GM23248 (cell line): ENCODE measurements around the gene MB21D2. TPM values are rescaled to one million over a fixed set of nuclear protein-coding genes. Genes with fewer than 3 reads are reported as not detected.

Experiments
- DNase-seq: peaks from one replicate; pipeline ENCODE4 v3.0.0-alpha.2; 2015
- H2AFZ ChIP-seq: fragments of 200-600 bp; sonication (generic); 2 replicates; pipeline ENCODE4 v1.6.1; 2016; ENCODE audit warnings: antibody characterized with exemption
- H3F3A ChIP-seq: fragments of 200-600 bp; sonication (generic); 2 replicates; pipeline ENCODE4 v1.6.1; 2016; ENCODE audit warnings: mild to moderate bottlenecking, antibody characterized with exemption, mixed run types; ENCODE audit not compliant: insufficient read depth
- H3K27ac ChIP-seq: fragments of 200-600 bp; sonication (generic); 2 replicates; pipeline ENCODE4 v1.5.1; 2016; ENCODE audit warnings: mild to moderate bottlenecking
- H3K27me3 ChIP-seq: fragments of 200-600 bp; sonication (generic); replicated peaks from 2 replicates; pipeline ENCODE4 v1.6.1; 2016; ENCODE audit warnings: mild to moderate bottlenecking; ENCODE audit not compliant: insufficient read depth
- H3K36me3 ChIP-seq: fragments of 200-600 bp; sonication (generic); 2 replicates; pipeline ENCODE4 v1.6.1; 2016; ENCODE audit warnings: low read depth, mild to moderate bottlenecking
- H3K4me1 ChIP-seq: fragments of 200-600 bp; sonication (generic); 2 replicates; pipeline ENCODE4 v1.6.1; 2016; ENCODE audit warnings: mild to moderate bottlenecking; ENCODE audit not compliant: insufficient read depth
- H3K4me2 ChIP-seq: fragments of 200-600 bp; sonication (generic); one replicate; pipeline ENCODE4 v1.6.1; 2016; ENCODE audit warnings: mild to moderate bottlenecking; ENCODE audit not compliant: unreplicated experiment
- H3K4me3 ChIP-seq: fragments of 200-600 bp; sonication (generic); 2 replicates; pipeline ENCODE4 v1.5.1; 2016; ENCODE audit warnings: mild to moderate bottlenecking
- H3K79me2 ChIP-seq: fragments of 200-600 bp; sonication (generic); 2 replicates; pipeline ENCODE4 v1.6.1; 2016; ENCODE audit warnings: mild to moderate bottlenecking; ENCODE audit not compliant: insufficient read depth
- H3K9ac ChIP-seq: fragments of 200-600 bp; sonication (generic); 2 replicates; pipeline ENCODE4 v1.6.1; 2016; ENCODE audit warnings: mild to moderate bottlenecking
- H3K9me2 ChIP-seq: fragments of 200-600 bp; sonication (generic); 2 replicates; pipeline ENCODE4 v1.6.1; 2016; ENCODE audit warnings: mixed run types, mild to moderate bottlenecking, moderate library complexity; ENCODE audit not compliant: insufficient read depth
- H3K9me3 ChIP-seq: fragments of 200-600 bp; sonication (generic); one replicate; pipeline ENCODE4 v1.6.1; 2017; ENCODE audit warnings: low read depth
- H4K20me1 ChIP-seq: fragments of 200-600 bp; sonication (generic); 2 replicates; pipeline ENCODE4 v1.6.0; 2016; ENCODE audit not compliant: insufficient read depth
- EZH2 ChIP-seq: fragments of 200-600 bp; sonication (generic); IDR thresholded peaks from 2 replicates; pipeline ENCODE4 v1.6.1; 2018; ENCODE audit warnings: antibody characterized with exemption, mild to moderate bottlenecking; ENCODE audit not compliant: insufficient read depth, poor library complexity, severe bottlenecking
- EZH2phosphoT487 ChIP-seq: fragments of 200-600 bp; sonication (generic); IDR thresholded peaks from 2 replicates; pipeline ENCODE4 v1.6.1; 2018; ENCODE audit warnings: antibody characterized with exemption, moderate library complexity, mild to moderate bottlenecking, low read depth; ENCODE audit not compliant: insufficient read depth
- WGBS, 2 experiments: methylation state at CpG; one replicate each; pipeline ENCODE4 v1.1.6; 2015 to 2017; ENCODE audit warnings: low lambda C conversion rate in 2 of 2, low coverage in 1 of 2; ENCODE audit errors: missing lambda C conversion rate in 2 of 2; 5-methylcytosine and 5-hydroxymethylcytosine counted together
- in situ Hi-C: fragments of 300-500 bp; cut with MboI; formaldehyde crosslinking; loops from 2 replicates; pipeline ENCODE4 v1.15.0; 2020
- polyA plus RNA-seq: library from polyadenylated mRNA; unstranded; fragments of >200 nt; fragmentation: Nextera tagmentation; extraction: Ambion mirVana; gene quantifications from 2 replicates; pipeline ENCODE4 v1.2.1, GENCODE V29; 2016
- total RNA-seq: library from RNA; depleted of rRNA; stranded (reverse); fragments of >200 nt; shearing (Covaris generic); gene quantifications from 2 replicates; pipeline ENCODE4 v1.2.3, GENCODE V29; 2014

Gene MB21D2
- total and polyA plus RNA-seq, 2 experiments from 2014 or later, result 10.9 to 26.4 TPM

GRCh38 chr3:192827863-192828594, 89.6 kb downstream of the MB21D2 start:
- in situ Hi-C loops, result no loop called here
- Histone ChIP-seq H3K4me1 (peaks cover 41% of the 10 kb centered on the region), H3K79me2 (peaks cover 84% of the 10 kb centered on the region), H3K9me2 (0 out of 2 replicates have a peak, but pooled peaks cover 5% of the 10 kb centered on the region), H4K20me1 (no peaks in the 10 kb centered on the region), H3K4me2 (no peak overlapping the region), H3K36me3 (no peaks in the 10 kb centered on the region), H3K27me3 (no peaks in the 10 kb centered on the region), H3K4me3 (no peak overlapping the region), H2AFZ (no peak overlapping the region), H3K27ac (no peak overlapping the region), H3K9me3 (no peaks in the 10 kb centered on the region), H3K9ac (no peak overlapping the region), H3F3A (peaks cover 42% of the 10 kb centered on the region)
- WGBS, 2 experiments, result 97% methylated on average over 7 of the region's 7 CpGs
- no peak for TF ChIP-seq EZH2phosphoT487
- TF ChIP-seq EZH2, result no peak
- DNase-seq, result no peak

- H3K27me3 ChIP-seq, result no peaks in the 10 kb centered on the region
- H3F3A ChIP-seq, result peaks cover 34% of the 10 kb centered on the region
- DNase-seq, result peak; percentile 49
- H3K4me2 ChIP-seq, result no peak overlapping the region
- in situ Hi-C loops, result no loop called here
- TF ChIP-seq EZH2phosphoT487, result no peak
- no peak for TF ChIP-seq EZH2
- no peaks in the 10 kb centered on the region for H3K36me3 ChIP-seq
- 0 out of 2 replicates have a peak, but pooled peaks cover 5% of the 10 kb centered on the region for H3K9me2 ChIP-seq
- peaks cover 33% of the 10 kb centered on the region for H3K4me1 ChIP-seq
- no peak overlapping the region for H3K9ac ChIP-seq
- H3K79me2 ChIP-seq, result peaks cover 86% of the 10 kb centered on the region
- H3K4me3 ChIP-seq, result no peak overlapping the region
- H3K27ac ChIP-seq, result no peak overlapping the region
- no peaks in the 10 kb centered on the region for H3K9me3 ChIP-seq
- 52 to 53% methylated on average over 4 of the region's 4 CpGs for WGBS, 2 experiments
- H2AFZ ChIP-seq, result no peak overlapping the region
- H4K20me1 ChIP-seq, result no peaks in the 10 kb centered on the region
Observed at GRCh38 chr3:192827208-192827607, 90.4 kb downstream of the MB21D2 start.

GRCh38 chr3:192826214-192827006, 91.2 kb downstream of the MB21D2 start:
- Histone ChIP-seq H4K20me1 (no peaks in the 10 kb centered on the region), H3K9me2 (0 out of 2 replicates have a peak, but pooled peaks cover 5% of the 10 kb centered on the region), H3K9me3 (no peaks in the 10 kb centered on the region), H3K4me3 (no peak overlapping the region), H3K4me1 (peaks cover 25% of the 10 kb centered on the region), H3K4me2 (no peak overlapping the region), H3K27me3 (no peaks in the 10 kb centered on the region), H3K27ac (no peak overlapping the region), H3K36me3 (no peaks in the 10 kb centered on the region), H3F3A (peaks cover 26% of the 10 kb centered on the region), H3K79me2 (peaks cover 88% of the 10 kb centered on the region), H2AFZ (no peak overlapping the region), H3K9ac (no peak overlapping the region)
- in situ Hi-C loops, result no loop called here
- WGBS, 2 experiments, result 46 to 63% methylated on average over 3 to 4 of the region's 4 CpGs
- no peak for TF ChIP-seq EZH2phosphoT487
- no peak for TF ChIP-seq EZH2
- no peak for DNase-seq

GRCh38 chr3:192825657-192826200, 91.9 kb downstream of the MB21D2 start:
- no peak overlapping the region for H3K4me3 ChIP-seq
- in situ Hi-C loops, result no loop called here
- H4K20me1 ChIP-seq, result no peaks in the 10 kb centered on the region
- H3K9me3 ChIP-seq, result no peaks in the 10 kb centered on the region
- no peak overlapping the region for H2AFZ ChIP-seq
- peak; percentile 34 for DNase-seq
- H3K9ac ChIP-seq, result no peak overlapping the region
- H3K36me3 ChIP-seq, result no peaks in the 10 kb centered on the region
- H3K4me1 ChIP-seq, result peaks cover 18% of the 10 kb centered on the region
- no peak overlapping the region for H3K4me2 ChIP-seq
- H3K79me2 ChIP-seq, result peaks cover 94% of the 10 kb centered on the region
- H3K9me2 ChIP-seq, result 0 out of 2 replicates have a peak, but pooled peaks cover 5% of the 10 kb centered on the region
- H3K27me3 ChIP-seq, result no peaks in the 10 kb centered on the region
- 74 to 79% methylated on average over 2 of the region's 2 CpGs for WGBS, 2 experiments
- TF ChIP-seq EZH2phosphoT487 (no peak), EZH2 (no peak)
- peaks cover 19% of the 10 kb centered on the region for H3F3A ChIP-seq
- H3K27ac ChIP-seq, result no peak overlapping the region
